Transverse colon (tissue), 4 donors: ENCODE data around the gene IL31. TPM values are rescaled to one million over a fixed set of nuclear protein-coding genes. Genes with fewer than 3 reads are reported as not detected.

ENCODE experiments used
- DNase-seq: peaks from one replicate; pipeline ENCODE4 v3.0.0-alpha.2; 2019
- H3K27ac ChIP-seq, 4 donors: fragments of 200-600 bp; sonication (generic); 2 replicates each; pipeline ENCODE4 v1.5.1; 2016 to 2018; ENCODE audit warnings: inconsistent platforms in 4 of 4
- H3K27me3 ChIP-seq: fragments of 200-600 bp; sonication (generic); 2 replicates; pipeline ENCODE4 v1.5.1; 2017; ENCODE audit warnings: inconsistent platforms
- H3K36me3 ChIP-seq, 4 donors: fragments of 200-600 bp; sonication (generic); 2 replicates each; pipeline ENCODE4 v1.5.1; 2017 to 2019; ENCODE audit warnings: inconsistent platforms in 4 of 4
- H3K4me1 ChIP-seq, 4 donors: fragments of 200-600 bp; sonication (generic); 2 replicates each; pipeline ENCODE4 v1.5.1; 2017 to 2020; ENCODE audit warnings: inconsistent platforms in 4 of 4
- H3K4me3 ChIP-seq, 4 donors: fragments of 200-600 bp; sonication (generic); 1 replicate in 1 of 4; 2 replicates in 3 of 4; pipeline versions ENCODE4 v1.5.1 to v1.6.1; 2017 to 2019; ENCODE audit warnings: inconsistent platforms in 4 of 4
- H3K9me3 ChIP-seq, 2 donors: fragments of 200-600 bp; sonication (generic); 2 replicates each; pipeline ENCODE4 v1.5.1; 2017 to 2019; ENCODE audit warnings: inconsistent platforms in 2 of 2
- CTCF ChIP-seq, 5 experiments: fragments of 200-600 bp in 3 of 5; fragments of 450-650 bp in 2 of 5; sonication (generic) in 3 of 5; IDR thresholded peaks; 1 replicate in 2 of 5; 2 replicates in 3 of 5; pipeline ENCODE4 v1.5.1; 2016 to 2017; ENCODE audit warnings: antibody characterized with exemption in 5 of 5, inconsistent platforms in 3 of 5, mild to moderate bottlenecking in 2 of 5, moderate library complexity in 1 of 5
- EP300 ChIP-seq: sonication (generic); formaldehyde crosslinking; IDR thresholded peaks from one replicate; pipeline ENCODE4 v1.6.1; 2017; ENCODE audit warnings: antibody characterized with exemption, low read depth
- POLR2A ChIP-seq: fragments of 450-650 bp; IDR thresholded peaks from one replicate; pipeline ENCODE4 v1.6.1; 2016; ENCODE audit warnings: antibody characterized with exemption, mild to moderate bottlenecking, moderate library complexity
- POLR2AphosphoS5 ChIP-seq, 3 donors: sonication (generic); formaldehyde crosslinking; IDR thresholded peaks; one replicate each; pipeline ENCODE4 v1.6.1; 2016; ENCODE audit warnings: antibody characterized with exemption in 3 of 3
- WGBS, 2 donors: methylation state at CpG; one replicate each; pipeline ENCODE4 v1.1.5; 2018; ENCODE audit warnings: low coverage in 1 of 2; 5-methylcytosine and 5-hydroxymethylcytosine counted together
- in situ Hi-C, 4 donors: fragments of 200-750 bp; cut with MboI; loops; one replicate each; pipeline versions ENCODE4 v1.15.0 to v1.15.1; 2017; ENCODE audit warnings: low sequenced_read_pairs in 3 of 4, low pct_ligation_motif_present in 1 of 4, low pct_unique_long_range_greater_than_20kb in 1 of 4
- intact Hi-C: fragments of 100-400 bp; cut with DNase I; formaldehyde crosslinking; loops from one replicate; pipeline ENCODE4 v1.15.1; 2023; ENCODE audit warnings: low total_unique reads
- total RNA-seq, 4 donors: library from RNA; depleted of rRNA; stranded (reverse); fragments of >200 nt; gene quantifications; one replicate each; pipeline ENCODE4 v1.1.0, GENCODE V29; 2016

The IL31 gene
- total RNA-seq, 4 donors from 2014 or later: not detected

- Histone ChIP-seq H3K27me3 (no peaks in the 10 kb centered on the region), H3K9me3 (no peaks in the 10 kb centered on the region), H3K36me3 (peaks cover 0 to 53% (median 24%) of the 10 kb centered on the region in 4 donors), H3K4me3 (no peak overlapping the region), H3K4me1 (peaks cover 24 to 32% (median 28%) of the 10 kb centered on the region in 4 donors), H3K27ac (no peak overlapping the region)
- DNase-seq: no peak
- in situ Hi-C loops (loop anchor here in 2 of 4 donors (5.0 to 10.0 kb wide), 2 partner anchors 74 to 77 kb away; no protein-coding TSS in a partner anchor), intact Hi-C loops (no loop called here)
- TF ChIP-seq EP300: no peak
- no peak for TF ChIP-seq POLR2A
- no peak for TF ChIP-seq POLR2AphosphoS5 (IDR thresholded peaks at IDR 0.05)
- no peak for TF ChIP-seq CTCF (IDR thresholded peaks at IDR 0.05)
- WGBS, 2 donors: 90% methylated on average over 13 of the region's 13 CpGs; no CpG with 5 or more reads in 1 of the 2 donors
These were observed 44.9 kb downstream of the IL31 start for GRCh38 chr12:122129131-122129530.

- TF ChIP-seq EP300 (no peak), POLR2A (no peak), CTCF (IDR thresholded peaks at IDR 0.05) (no peak), POLR2AphosphoS5 (IDR thresholded peaks at IDR 0.05) (no peak)
- in situ Hi-C loops: loop anchor here in 2 of 4 donors (5.0 to 10.0 kb wide), 2 partner anchors 74 to 76 kb away; no protein-coding TSS in a partner anchor
- intact Hi-C loops: no loop called here
- H3K9me3 ChIP-seq: no peaks in the 10 kb centered on the region
- H3K4me1 ChIP-seq: peaks cover 28 to 37% (median 33%) of the 10 kb centered on the region in 4 donors
- H3K36me3 ChIP-seq: peaks cover 0 to 49% (median 23%) of the 10 kb centered on the region in 4 donors
- 57 to 93% methylated on average over 1 to 5 of the region's 5 CpGs for WGBS, 2 donors
- no peak overlapping the region for H3K27ac ChIP-seq
- H3K4me3 ChIP-seq: no peak overlapping the region
- no peaks in the 10 kb centered on the region for H3K27me3 ChIP-seq
- DNase-seq: no peak
These were observed 45.5 kb downstream of the IL31 start for GRCh38 chr12:122128481-122128880.

GRCh38 chr12:122127839-122128238 is 46.2 kb downstream of the IL31 start:
- 90% methylated on average over 12 of the region's 13 CpGs; no CpG with 5 or more reads in 1 of the 2 donors for WGBS, 2 donors
- H3K27ac ChIP-seq: no peak overlapping the region

More at GRCh38 chr12:122127839-122128238, 46.2 kb downstream of the IL31 start:
- H3K9me3 ChIP-seq: no peaks in the 10 kb centered on the region
- in situ Hi-C loops (loop anchor here in 2 of 4 donors (5.0 to 10.0 kb wide), 2 partner anchors 73 to 76 kb away; no protein-coding TSS in a partner anchor), intact Hi-C loops (no loop called here)
- H3K27me3 ChIP-seq: no peaks in the 10 kb centered on the region
- peaks cover 0 to 46% (median 20%) of the 10 kb centered on the region in 4 donors for H3K36me3 ChIP-seq
- TF ChIP-seq CTCF (IDR thresholded peaks at IDR 0.05): no peak
- no peak for TF ChIP-seq POLR2A
- TF ChIP-seq EP300: no peak
- TF ChIP-seq POLR2AphosphoS5 (IDR thresholded peaks at IDR 0.05): no peak
- no peak for DNase-seq
- H3K4me3 ChIP-seq: no peak overlapping the region
- H3K4me1 ChIP-seq: peaks cover 34 to 43% (median 39%) of the 10 kb centered on the region in 4 donors
